ENCODE data around the gene SND1. TPM values are rescaled to one million over a fixed set of nuclear protein-coding genes. Genes with fewer than 3 reads are reported as not detected.

Gene SND1
- total and polyA plus RNA-seq, 10 donors = 61.7 to 173 (median 116) TPM

DNA sequence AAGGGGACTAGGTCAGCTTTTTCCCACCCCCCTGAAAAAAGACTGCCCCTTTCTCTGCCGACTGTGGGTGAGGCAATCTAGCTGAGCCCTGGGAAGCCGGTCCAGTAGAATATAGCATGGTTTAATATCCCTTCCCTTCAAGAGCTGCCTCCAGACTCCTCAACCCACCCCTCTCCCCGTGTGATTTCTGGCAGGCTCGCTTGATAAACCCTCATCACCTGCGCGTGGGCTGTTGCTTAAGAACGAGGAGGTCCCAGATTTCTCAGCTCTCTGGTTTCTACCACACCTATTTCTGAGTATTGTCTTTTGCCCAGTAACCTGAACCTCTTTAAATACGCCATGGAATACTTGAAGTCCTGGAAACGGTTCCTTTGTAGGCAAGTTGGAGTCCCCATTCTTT, 381.3 kb downstream of the SND1 start:
- Histone ChIP-seq H3K4me1 (peaks cover 0 to 82% (median 33%) of the 10 kb centered on the region in 6 donors), H3K36me3 (peaks cover 0 to 22% (median 6%) of the 10 kb centered on the region in 6 donors), H3K27ac (no peak overlapping the region), H3K4me3 (no peak overlapping the region), H3K27me3 (replicated peaks in 1 of 7) (peaks cover 0 to 27% (median 0%) of the 10 kb centered on the region in 7 donors), H3K9me3 (no peaks in the 10 kb centered on the region)
- 89 to 93% (median 91%) methylated on average over 9 of the region's 9 CpGs for WGBS, 5 donors
- no peak for TF ChIP-seq POLR2A (IDR thresholded peaks at IDR 0.05)
- TF ChIP-seq, protein P1, sequence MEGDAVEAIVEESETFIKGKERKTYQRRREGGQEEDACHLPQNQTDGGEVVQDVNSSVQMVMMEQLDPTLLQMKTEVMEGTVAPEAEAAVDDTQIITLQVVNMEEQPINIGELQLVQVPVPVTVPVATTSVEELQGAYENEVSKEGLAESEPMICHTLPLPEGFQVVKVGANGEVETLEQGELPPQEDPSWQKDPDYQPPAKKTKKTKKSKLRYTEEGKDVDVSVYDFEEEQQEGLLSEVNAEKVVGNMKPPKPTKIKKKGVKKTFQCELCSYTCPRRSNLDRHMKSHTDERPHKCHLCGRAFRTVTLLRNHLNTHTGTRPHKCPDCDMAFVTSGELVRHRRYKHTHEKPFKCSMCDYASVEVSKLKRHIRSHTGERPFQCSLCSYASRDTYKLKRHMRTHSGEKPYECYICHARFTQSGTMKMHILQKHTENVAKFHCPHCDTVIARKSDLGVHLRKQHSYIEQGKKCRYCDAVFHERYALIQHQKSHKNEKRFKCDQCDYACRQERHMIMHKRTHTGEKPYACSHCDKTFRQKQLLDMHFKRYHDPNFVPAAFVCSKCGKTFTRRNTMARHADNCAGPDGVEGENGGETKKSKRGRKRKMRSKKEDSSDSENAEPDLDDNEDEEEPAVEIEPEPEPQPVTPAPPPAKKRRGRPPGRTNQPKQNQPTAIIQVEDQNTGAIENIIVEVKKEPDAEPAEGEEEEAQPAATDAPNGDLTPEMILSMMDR (IDR thresholded peaks at IDR 0.05 in 8 of 11, conservative IDR thresholded peaks at IDR 0.05 in 3 of 11) = no peak
- intact Hi-C loops (cut with DNase I; ENCODE audit: low total_unique reads) = loop anchor here (10.0 kb wide), 1 partner anchor 318 kb away; no protein-coding TSS in a partner anchor
- no peak for DNase-seq

DNA sequence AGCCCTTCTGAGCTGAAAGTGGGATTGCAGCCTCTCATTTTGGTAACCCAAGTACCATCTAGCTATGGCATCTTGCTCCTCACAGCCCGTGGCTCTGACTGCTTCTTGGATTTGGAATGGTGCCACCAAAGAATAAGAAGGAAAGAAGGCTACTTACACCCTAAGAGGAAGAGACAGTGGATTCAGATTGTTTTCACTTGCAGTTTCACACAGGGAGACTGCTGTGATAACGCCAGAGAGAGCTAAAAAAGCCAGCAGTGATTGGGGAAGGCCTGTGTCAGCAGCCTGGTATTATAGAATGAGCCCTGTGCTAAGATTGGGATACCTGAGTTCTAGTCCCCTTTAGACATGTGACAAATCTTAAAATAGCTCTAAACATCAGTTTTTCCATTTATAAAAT, 382.8 kb downstream of the SND1 start:
- no peak for DNase-seq
- H3K4me1 ChIP-seq = peaks cover 0 to 67% (median 26%) of the 10 kb centered on the region in 6 donors
- H3K9me3 ChIP-seq = no peaks in the 10 kb centered on the region
- H3K27me3 ChIP-seq (replicated peaks in 1 of 7) = peaks cover 0 to 27% (median 0%) of the 10 kb centered on the region in 7 donors
- intact Hi-C loops (cut with DNase I; ENCODE audit: low total_unique reads) = loop anchor here (10.0 kb wide), 1 partner anchor 320 kb away; no protein-coding TSS in a partner anchor
- TF ChIP-seq POLR2A (IDR thresholded peaks at IDR 0.05) (no peak), POLR2AphosphoS5 (IDR thresholded peaks at IDR 0.05) (no peak)
- TF ChIP-seq, protein P1 (IDR thresholded peaks at IDR 0.05 in 8 of 11, conservative IDR thresholded peaks at IDR 0.05 in 3 of 11) = no peak
- H3K4me3 ChIP-seq = no peak overlapping the region
- 55 to 82% (median 75%) methylated on average over 2 of the region's 2 CpGs for WGBS, 5 donors
- no peak overlapping the region for H3K27ac ChIP-seq
- peaks cover 0 to 6% (median 0%) of the 10 kb centered on the region in 6 donors for H3K36me3 ChIP-seq

DNA sequence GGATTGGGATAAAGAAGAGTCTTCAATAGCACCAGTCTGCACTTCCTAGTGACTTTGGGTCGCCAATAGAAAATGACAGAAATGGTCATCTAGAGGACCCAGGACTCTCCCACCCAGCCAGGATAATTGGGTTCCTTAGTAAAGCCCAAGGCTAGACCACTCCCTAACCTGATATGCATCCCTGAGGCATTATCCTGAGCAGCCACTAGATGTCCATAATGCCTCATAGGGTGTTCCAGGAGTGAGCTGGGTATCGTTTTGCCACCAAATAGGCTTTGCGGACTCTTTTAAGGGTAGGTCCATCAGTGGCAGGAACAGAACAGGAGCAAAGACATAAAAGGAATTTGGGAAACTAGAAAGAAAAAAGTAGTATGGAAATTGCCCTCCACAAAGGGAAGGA, 383.7 kb downstream of the SND1 start:
- Histone ChIP-seq H3K36me3 (no peaks in the 10 kb centered on the region), H3K9me3 (no peaks in the 10 kb centered on the region), H3K4me3 (no peak overlapping the region), H3K4me1 (peaks cover 0 to 58% (median 19%) of the 10 kb centered on the region in 6 donors), H3K27ac (no peak overlapping the region), H3K27me3 (replicated peaks in 1 of 7) (peaks cover 0 to 21% (median 0%) of the 10 kb centered on the region in 7 donors)
- intact Hi-C loops (cut with DNase I; ENCODE audit: low total_unique reads) = loop anchor here (10.0 kb wide), 1 partner anchor 321 kb away; no protein-coding TSS in a partner anchor
- no peak for TF ChIP-seq POLR2A (IDR thresholded peaks at IDR 0.05)
- TF ChIP-seq, protein P1 (IDR thresholded peaks at IDR 0.05 in 8 of 11, conservative IDR thresholded peaks at IDR 0.05 in 3 of 11) = peak in 8 of 11 experiments; percentile 23 to 60 (median 46)
- no peak for TF ChIP-seq POLR2AphosphoS5 (IDR thresholded peaks at IDR 0.05)
- WGBS, 5 donors = 74 to 91% (median 88%) methylated on average over 3 of the region's 3 CpGs
- DNase-seq = no peak

DNA sequence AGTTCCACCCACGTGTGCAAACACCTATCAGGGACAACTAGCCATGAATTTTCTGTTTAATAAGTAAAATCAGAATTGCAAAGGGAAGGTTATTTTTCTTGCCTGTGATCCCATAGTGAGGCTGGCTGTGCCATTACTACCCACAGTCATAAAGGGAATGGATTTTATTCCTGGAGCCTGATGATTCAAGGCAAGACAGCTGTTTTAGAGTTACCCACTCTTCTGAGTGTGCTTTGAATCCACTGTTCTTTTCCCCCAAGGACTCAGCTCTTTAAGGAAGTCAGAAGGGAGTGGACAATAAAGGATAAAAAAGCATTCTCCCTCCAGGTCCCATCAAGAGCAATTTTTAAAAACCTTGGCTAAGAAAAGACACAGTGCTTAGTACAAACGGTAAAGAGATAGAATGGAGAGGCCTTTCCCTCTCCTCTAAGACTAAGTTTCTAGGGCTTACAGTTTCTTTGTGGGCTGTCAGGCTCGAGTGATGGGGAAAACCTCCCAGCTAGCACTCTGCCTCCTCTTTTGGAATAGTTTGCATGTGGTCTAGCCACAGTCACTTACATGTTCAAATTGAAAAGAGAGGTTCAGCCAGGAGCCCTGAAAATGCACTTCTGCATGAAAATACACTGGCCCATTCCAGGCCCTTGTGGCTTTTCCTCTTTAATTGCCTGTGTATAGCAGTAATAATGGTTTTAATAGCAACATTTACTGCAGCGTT, 384.4 kb downstream of the SND1 start:
- TF ChIP-seq POLR2A (IDR thresholded peaks at IDR 0.05) = no peak
- no peak for TF ChIP-seq POLR2AphosphoS5 (IDR thresholded peaks at IDR 0.05)
- TF ChIP-seq, protein P1 (IDR thresholded peaks at IDR 0.05 in 8 of 11, conservative IDR thresholded peaks at IDR 0.05 in 3 of 11) = no peak
- Histone ChIP-seq H3K4me3 (no peak overlapping the region), H3K27ac (no peak overlapping the region), H3K27me3 (replicated peaks in 1 of 7) (peaks cover 0 to 14% (median 0%) of the 10 kb centered on the region in 7 donors), H3K4me1 (peaks cover 0 to 55% (median 14%) of the 10 kb centered on the region in 6 donors), H3K9me3 (no peaks in the 10 kb centered on the region), H3K36me3 (no peaks in the 10 kb centered on the region)
- intact Hi-C loops (cut with DNase I; ENCODE audit: low total_unique reads) = loop anchor here (10.0 kb wide), 1 partner anchor 322 kb away; no protein-coding TSS in a partner anchor
- DNase-seq = no peak
- 68 to 82% (median 80%) methylated on average over 4 of the region's 4 CpGs for WGBS, 5 donors
